HG02973 (cell line): Measurements from ENCODE around the gene TTC28.

Source experiments
- ATAC-seq: cut with Tn5 transposase; IDR thresholded peaks from one replicate; pipeline ENCODE4 v1.9.1; 2021; ENCODE audit warnings: moderate library complexity; ENCODE audit not compliant: unreplicated experiment

Gene TTC28

DNA sequence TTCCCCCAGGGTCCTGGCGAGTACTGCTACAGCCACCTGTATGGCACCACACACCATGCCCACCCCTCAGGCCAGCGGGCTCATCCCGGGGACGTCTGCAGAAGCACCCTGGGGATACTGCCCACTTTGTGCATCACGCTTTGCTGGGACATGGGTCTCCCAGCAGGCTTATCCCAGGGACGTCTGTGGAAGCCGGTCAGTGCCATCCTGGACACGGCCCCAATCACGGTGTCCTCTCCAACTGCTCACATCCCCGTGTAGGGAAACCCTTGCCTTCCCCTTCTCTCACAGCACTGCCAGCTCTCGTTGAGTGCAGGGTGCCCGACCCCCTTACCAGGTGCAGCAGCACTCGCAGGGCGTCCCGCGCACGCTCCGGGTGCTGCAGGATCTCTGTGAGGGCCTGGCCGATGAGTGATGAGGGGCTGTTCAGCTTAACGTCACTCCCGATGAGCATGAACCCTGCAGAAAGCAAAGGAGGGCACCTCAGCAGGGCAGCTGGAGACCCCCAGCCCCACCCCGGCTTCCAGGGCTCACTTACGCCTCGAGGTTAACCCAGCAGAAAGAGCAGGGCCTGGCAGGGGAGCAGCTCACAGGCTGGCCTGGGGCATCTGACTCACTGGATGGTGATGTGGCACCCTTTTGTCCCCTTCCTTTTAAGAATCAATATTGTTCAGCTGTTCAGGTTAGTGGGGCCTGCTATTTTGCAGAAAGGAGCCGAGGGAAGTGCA is 683.7 kb downstream of the TTC28 start:
- ATAC-seq = no peak

DNA sequence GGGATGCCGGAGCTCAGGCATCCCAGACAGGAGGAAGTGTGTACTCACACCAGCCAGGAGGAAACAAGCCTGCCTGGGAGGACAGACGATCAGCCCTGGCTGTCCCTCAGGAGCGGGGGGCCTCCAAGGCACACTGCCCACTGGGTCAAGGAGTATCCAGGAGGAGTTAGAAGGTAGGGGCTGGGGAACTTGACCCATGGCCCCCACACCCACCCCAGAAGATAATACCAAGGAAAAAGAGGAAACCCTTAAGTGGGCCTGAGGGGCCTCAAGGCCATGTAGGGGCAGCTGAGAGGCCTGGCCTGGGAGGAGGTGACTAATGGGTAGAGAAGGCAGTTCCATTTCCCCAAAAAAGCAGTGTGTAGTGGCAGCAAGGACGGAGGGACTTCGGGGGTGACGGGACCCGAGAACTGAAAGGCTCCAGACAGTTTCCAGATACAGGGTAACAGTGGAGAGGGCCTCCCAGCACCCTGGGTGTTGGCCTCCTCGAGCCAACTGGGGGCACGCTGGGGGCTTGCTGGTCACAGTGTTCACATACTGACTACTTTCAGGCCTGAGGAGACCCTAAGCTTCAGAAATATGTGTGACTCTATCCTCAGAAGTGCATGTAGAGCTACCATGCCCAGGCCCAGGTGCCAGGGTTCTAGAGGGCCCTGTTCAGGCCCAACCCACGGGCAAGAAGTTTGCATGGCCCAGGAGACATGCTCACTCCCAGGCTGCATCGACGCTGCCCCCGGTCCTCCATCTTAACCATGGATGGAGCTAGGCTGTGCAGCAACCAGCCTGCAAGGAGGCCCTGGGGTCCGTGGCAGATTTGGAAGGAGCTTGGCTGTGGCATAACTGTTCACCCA is 684.9 kb downstream of the TTC28 start:
- ATAC-seq = no peak

DNA sequence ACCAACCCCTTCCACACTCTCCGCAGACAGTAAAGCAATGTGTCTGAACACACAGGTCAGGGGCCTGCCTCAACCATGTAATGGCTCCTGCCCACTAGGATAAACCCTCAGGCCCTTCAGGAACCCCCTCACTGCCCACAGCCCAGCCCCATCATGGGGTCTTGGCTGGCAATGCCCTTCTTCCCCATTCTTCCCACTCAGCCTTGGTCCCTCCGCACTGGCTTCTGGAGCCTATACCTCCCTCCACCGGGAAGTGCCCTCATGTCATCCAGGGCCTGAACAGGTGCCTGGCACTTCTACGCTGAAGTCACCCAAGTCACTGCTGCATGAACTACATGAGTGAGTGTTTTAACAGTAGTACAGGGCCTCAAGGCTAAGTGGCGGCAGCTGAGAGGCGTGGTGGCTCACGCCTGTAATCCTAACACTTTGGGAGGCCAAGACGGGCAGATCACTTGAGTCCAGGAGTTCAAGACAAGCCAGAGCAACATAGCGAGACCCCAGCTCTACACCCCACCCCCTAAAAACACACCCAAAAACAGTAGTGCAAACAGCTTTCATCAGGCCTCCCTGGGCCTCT is 685.8 kb downstream of the TTC28 start:
- ATAC-seq = no peak

DNA sequence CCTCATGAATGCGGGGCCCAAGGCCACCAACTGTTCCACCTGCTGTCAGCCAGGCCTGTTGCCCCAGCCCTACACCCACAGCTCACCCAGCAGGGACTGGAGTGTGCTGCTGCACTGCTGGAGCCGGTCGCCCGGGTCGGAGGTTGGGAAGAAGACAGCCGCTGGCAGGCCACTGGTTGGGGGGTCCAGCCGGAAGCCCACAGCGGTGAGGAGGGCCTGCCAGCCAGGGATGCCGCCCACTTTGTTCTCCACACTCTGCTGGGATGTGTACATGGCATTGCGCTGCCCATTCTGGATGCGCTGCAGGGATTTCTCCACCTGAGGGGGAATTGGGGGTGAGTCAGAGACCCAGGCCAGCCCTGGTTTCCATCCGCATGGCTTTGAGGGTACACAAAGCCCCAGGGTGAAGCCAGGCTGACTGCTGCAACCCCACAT is 686.4 kb downstream of the TTC28 start:
- no peak for ATAC-seq

DNA sequence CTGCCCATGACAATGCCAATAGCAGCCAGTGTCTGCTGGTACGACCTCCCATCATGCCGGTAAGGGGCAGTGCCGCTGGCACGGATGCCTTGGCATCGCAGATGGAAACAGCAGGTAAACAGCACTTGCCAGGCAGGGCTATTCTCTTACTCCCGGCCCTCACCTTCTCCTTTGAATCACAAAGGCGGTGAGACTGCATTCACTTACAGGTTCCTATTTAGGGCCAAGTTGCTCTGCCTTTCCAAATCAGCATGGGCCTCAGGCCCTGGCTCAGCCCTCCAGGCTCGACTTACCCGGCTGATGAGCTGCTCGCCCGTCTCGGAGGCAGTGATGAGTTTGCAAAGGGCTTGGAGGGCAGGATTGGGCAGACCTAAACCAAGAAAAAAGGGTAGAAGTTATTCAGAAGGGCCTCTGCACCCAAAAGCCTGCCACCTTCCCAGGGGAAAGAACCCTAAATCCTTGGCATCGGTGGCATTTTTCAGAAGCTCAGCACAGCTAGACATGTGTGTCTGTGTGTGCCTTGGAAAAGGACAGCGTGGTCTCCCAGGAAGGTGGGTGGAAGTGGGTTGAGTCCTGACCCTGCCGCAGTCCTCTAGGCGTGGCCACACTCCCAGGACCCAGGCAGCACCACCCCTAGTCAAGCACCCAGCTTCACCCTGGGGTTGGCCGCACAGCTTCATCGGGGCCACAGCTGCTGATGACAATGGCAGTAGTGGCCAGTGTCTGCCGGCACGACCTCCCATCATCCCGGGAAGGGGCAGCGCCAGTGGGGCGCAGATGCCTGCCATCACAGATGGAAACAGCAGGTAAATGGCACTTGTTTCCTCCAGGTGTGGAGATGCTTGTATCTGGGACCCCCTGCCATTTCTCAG is 687.1 kb downstream of the TTC28 start:
- ATAC-seq = no peak

DNA sequence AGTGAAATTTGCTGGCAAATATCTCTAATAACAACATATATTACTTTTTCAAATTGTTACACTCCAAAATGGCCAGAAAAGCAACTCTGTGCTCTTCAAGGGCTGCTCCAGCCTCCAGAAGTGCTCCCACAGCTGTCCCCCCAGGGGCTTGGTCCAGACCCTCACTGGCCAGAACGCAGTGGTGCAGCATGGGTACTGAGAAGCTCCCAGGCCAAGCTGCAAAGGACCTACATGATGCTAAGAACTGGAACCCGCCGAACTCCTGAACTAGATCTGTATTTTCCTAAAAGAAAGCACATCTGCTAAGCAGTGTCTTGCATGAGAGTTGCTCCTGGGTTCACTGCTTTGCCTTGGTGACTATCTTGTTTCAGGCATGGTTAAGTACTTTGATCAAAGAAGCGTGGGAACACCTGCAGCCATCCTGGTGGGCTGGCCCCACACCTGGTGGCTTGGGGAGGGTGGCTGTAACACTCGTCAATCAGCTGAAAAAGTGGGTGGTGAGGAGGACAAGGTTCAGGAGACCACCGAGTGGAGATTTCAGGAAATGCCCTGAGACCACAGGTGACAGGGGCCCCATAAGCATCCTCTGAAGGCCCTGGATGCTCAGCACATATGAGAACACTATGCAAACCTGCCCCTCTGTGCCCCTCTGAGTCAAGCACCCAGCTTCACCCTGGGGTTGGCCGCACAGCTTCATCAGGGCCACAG is 687.9 kb downstream of the TTC28 start:
- ATAC-seq = no peak

DNA sequence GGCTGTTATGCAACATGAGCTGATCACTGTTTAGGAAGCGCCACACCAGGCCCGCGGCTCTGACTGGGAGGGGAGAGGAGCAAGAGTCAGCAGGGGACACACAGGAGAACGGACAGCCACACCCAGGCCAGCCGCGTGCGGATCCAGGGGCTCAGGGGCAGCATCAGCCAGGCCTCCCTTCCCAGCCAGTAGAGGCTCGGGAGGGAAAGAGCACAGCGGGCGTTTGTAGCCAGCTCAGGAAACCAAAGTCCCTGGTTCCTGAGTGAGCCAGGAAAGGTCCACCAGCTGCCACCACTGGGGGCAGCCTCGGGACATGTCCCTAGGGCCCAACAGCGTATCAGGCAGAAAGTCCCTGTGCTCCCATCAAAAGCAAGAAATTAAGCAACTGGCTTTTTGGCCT is 688.8 kb downstream of the TTC28 start:
- no peak for ATAC-seq

DNA sequence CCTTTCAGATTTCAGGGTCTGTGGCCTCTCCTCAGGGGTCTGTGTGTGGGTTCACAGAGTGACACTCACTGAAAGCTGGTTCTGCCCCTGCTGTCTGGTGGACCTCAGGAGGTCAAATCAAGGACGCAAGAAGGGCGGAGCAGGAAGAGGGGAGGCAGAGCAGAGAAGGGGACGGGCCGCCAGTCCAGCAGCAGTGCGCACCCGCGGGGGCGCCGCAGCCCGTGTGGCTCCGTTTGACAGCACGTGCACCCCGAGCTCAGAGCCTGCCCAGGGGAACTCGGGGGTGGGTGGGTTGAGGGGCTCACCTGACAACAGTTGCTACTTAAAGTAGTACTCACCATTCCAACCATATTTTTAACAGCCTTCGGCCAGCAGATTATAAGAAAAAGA is 689.2 kb downstream of the TTC28 start:
- ATAC-seq = no peak

DNA sequence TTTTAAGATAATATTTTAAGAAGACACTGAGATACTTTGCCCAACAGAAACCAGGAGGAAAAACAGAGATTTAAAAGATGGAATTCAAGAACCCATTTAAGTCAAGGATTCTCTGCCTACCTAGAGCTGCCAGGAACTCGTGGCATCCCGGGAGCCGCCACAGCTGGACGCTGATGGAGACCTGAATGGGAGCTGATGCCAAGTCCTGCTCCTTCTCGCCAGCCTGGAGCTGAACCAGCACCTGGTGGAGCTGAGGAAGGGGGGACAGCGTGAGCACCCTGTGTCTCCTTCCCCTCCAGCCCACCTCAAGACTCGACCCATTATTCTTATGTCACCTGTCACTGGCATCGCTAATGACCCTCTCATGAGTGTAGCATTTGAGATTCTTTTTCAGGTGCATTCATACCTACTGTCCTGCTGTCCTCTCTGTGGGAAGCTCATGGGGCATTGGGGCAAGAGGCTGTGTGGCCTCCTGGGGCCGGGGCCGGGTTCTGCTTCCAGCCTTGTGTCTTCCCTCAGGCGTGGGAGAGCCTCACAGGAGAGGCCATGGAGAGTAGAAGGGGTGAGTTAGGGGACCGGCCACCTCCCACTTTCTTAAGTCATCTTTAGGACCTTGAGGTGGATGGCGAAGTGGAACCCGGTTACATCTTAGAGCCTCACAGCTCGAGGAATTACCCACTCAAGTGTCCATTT is 689.7 kb downstream of the TTC28 start:
- no peak for ATAC-seq

DNA sequence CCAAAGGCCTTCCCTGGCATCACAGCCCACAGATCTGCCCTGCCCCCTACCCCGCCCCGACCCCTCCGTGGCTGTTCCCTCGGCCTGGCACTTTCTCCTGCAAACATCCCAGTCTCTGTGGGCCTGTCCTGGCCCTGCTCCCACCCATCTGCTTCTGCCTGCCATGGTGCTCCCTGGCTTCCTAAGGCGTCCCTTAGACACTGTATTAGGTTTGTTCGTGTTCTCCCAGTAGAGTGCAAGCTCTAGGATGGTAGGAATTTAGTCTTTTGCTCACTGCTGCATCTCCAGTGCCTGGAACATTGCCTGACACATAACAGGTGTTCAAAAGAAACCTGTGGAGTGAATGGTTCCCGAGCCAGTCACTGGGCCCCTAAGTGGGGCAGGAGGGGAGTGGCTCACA is 690.9 kb downstream of the TTC28 start:
- no peak for ATAC-seq

DNA sequence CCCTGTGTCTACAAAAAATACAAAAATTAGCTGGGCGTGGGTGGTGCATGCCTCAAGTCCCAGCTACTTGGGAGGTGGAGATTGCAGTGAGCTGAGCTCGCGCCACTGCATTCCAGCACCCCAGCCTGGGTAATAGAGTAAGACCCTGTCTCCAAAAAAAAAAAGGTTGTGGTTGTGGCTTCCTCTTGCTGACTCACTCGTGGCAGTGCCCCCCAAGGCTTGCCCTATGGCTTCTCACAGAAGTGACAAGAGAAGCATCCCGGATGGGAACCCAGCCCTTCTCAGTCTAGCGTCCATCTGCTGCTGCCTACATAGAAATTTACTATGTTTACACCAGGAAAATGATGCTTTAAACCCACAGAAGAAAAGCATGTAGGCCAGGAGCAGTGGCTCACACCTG is 692.1 kb downstream of the TTC28 start:
- ATAC-seq = no peak

DNA sequence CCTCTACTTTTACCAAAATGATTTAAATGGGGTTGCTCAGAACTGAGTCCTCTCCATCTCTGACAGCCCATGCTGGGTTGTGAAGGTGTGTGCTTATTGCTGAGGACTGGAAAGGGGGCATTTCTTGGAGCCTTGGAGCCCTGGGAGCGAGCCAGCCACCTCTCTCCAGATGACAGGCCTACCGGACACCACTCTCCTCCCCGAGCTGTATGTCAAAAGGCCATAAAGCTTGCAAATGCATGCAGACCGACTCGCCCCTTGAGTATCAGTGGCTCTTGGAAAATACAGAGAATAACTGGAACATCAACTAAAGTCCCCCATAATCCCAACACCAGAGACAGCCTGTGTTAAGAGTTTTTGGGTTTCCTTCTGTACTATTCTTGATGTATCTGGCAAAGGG is 692.7 kb downstream of the TTC28 start:
- no peak for ATAC-seq

DNA sequence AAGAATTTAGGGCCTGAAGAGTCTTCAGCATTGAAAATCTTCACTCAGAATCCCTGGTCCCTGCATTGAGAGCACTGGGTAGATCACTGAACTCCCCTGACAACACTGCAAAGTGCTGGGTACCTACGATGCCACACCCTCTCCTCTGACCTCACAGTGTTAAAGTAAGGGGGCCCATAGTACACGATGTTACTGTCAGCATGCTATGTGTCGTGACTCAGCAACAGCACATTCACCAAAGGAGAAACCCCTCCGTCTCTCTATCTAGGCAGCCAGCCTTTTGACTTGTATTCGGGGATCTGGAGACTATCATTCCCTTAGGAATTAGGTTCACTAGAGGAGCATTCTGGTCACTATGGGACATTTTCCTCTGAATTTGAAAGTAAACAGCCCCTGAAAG is 693.2 kb downstream of the TTC28 start:
- ATAC-seq = no peak

DNA sequence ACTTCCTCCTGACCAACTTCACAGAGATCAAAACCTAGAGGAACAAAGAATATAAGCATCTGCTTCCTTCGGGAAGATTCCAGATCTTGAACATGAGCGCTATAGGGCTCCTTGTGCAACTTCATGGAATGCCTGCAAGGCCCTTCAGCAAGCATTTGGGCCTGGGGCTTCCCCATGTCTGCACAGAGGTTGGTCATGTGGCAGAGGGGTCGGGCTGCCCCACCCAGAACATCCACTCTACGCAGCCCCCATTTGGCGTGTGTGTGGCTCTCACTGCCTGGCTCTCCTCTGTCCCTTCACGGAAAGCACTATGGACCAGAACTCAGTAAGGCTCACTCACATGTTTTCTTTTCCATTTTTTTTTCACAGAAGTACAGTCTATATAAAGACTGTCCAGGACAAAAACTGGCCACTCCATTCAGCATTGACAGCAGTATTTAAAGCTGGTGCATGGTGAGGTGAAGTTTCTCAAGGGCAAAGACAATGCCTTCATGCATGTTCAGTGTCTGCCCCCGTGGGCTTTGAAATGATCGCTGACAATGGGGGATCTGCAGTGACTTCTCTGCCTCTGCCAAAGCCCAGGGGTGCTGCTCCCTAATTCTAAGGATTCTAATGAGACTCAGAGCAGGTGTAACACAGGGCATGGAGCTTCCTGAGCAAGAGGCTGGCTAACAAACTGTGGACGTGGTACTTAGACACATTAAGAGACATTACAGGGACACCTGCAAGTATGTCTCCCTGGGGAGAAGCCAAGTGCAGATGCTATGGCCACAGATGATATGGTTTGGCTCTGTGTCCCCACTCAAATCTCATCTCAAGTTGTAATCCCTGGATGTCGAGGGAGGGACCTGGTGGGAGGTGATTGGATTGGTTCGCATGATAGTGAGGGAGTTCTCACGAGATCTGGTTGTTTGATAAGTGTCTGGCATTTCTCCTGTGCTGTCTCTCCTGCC is 694.0 kb downstream of the TTC28 start:
- ATAC-seq = no peak

DNA sequence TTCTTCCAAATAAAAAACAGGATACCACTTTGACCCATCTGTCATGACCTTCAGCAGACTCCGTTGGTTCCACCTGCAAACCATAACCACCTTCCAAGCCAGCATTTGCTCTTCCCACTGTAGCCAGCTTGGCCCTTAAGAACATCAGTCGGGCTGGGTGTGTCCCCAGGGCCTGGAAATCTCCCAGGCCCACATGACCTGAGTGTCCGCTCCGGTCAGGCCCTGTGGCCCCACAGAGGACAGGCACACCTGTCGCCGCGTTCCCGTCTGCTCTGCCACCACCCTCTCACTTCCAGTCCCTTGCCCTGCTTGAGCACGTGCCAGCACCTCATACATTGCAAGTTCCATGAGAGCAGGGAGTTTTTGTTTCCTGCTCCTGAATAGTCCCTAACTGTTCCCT is 694.9 kb downstream of the TTC28 start:
- no peak for ATAC-seq

DNA sequence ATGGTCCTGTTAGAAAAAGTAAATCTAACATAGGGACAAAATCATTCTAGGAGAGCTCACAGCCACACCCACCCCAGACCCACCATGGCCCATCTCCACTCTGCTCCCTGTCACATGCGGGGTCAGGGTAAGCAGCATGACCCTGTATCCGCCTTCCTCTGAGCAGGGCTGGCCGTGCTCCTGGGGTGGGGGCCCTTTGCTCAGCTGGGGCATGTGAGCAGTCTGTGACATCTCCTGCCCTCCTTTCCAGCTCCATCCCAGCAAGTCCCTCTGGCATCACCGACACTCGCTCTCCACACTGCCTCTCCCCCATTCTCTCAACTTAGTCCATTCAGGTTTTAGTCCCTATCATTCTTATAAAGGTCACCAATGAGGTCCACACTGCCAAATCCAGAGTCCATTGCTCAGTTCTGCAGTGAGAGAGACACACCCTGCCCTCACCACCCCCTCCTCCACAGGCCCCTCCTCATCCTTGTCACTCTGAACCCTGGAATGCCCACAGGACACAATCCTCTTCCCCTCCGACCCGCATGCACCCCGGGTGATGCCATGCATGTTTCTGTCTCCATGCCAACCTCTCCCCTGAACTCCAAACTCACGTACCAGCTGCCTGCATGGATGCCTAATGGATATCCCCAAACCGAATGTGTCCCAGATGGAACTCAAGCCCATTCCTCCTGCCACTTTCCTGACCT is 695.5 kb downstream of the TTC28 start:
- no peak for ATAC-seq

DNA sequence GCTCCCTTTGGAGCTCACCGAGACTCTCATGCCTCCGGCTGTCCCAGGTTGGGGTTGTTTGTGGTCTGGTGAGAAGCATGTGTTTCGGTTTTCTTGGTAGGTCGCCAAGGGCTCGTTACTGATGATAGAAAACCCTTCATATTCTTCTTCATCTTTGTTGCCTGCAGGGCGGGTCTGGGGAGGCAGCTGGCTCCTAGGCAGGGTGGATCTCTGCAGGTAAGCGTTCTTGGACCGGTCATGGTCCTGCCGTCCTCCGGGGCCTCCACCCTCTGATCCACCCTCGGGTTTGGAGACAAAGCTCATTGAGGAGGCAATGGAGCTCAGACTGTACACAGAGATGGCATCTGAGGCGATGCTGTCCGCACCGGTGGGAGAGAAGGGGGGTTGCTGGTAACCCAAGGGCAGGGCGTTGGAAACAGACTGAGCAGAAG is 696.3 kb downstream of the TTC28 start:
- ATAC-seq = no peak

DNA sequence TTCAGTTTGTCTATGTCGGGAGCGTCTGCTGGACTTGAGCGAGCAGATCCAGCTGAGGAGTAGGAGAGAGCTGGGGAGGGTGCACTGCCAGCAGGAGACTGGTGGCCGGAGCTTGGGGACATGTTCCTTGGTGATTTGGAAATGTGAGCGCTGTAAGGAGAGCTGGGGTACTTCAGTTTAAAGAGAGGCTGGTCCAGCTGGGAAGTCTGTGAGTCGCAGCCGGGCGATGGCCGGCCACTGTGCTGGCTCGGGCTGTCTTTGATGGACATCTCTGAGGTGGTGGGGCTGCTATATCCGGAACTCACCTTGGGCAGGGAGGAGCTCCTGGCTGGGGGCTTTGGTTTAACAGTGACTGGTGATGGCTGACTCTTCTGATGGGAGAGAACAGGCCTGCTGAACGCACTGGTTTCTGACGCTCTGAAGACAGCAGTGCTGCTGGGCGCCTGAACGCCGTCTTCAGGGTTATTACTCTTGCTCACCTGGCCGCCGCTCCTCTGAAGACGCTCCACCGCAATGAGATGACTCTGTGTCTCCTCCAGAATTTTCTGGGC is 696.9 kb downstream of the TTC28 start:
- no peak for ATAC-seq
